HL-60 (cell line): ENCODE results near the gene CSNK2A2.

ENCODE experiments used
- DNase-seq, 2 experiments: peaks; one replicate each; pipeline ENCODE4 v3.0.0-alpha.2; 2010 to 2020; ENCODE audit warnings: low read depth in 1 of 2, low spot score in 1 of 2
- H3K27ac ChIP-seq: fragments of 250-450 bp; sonication (Bioruptor Pico); replicated peaks from 2 replicates; pipeline ENCODE4 v1.5.1; 2020; ENCODE audit warnings: mild to moderate bottlenecking, moderate library complexity
- H3K27me3 ChIP-seq: fragments of 250-450 bp; sonication (Bioruptor Pico); 2 replicates; pipeline ENCODE4 v1.5.1; 2021; ENCODE audit warnings: mild to moderate bottlenecking, moderate library complexity; ENCODE audit not compliant: insufficient read depth, poor library complexity, severe bottlenecking
- H3K4me3 ChIP-seq: replicated peaks from 2 replicates; pipeline ENCODE4 v1.5.1; 2011; ENCODE audit warnings: mild to moderate bottlenecking, control low read depth, low read length; ENCODE audit not compliant: insufficient read depth
- CTCF ChIP-seq: IDR thresholded peaks from one replicate; pipeline ENCODE4 v1.5.1; 2011; ENCODE audit warnings: low read length, control low read depth, inconsistent platforms; ENCODE audit not compliant: insufficient read depth
- GABPA ChIP-seq: IDR thresholded peaks from 2 replicates; pipeline ENCODE4 v1.6.1; 2012; ENCODE audit warnings: low read depth
- POLR2AphosphoS5 ChIP-seq: IDR thresholded peaks from 2 replicates; pipeline ENCODE4 v1.6.1; 2012; ENCODE audit warnings: low read depth
- SPI1 ChIP-seq: IDR thresholded peaks from 2 replicates; pipeline ENCODE4 v1.6.1; 2012; ENCODE audit warnings: low read depth, mild to moderate bottlenecking, borderline replicate concordance
- TF ChIP-seq, protein P1 (sequence below): IDR thresholded peaks from 2 replicates; pipeline ENCODE4 v1.6.1; 2012; ENCODE audit warnings: low read depth; ENCODE audit not compliant: insufficient replicate concordance

The CSNK2A2 gene

GRCh38 chr16:58219432-58219831 lies 21.5 kb upstream of the CSNK2A2 start:
- TF ChIP-seq CTCF (no peak), SPI1 (no peak), POLR2AphosphoS5 (no peak), GABPA (no peak)
- TF ChIP-seq, protein P1, sequence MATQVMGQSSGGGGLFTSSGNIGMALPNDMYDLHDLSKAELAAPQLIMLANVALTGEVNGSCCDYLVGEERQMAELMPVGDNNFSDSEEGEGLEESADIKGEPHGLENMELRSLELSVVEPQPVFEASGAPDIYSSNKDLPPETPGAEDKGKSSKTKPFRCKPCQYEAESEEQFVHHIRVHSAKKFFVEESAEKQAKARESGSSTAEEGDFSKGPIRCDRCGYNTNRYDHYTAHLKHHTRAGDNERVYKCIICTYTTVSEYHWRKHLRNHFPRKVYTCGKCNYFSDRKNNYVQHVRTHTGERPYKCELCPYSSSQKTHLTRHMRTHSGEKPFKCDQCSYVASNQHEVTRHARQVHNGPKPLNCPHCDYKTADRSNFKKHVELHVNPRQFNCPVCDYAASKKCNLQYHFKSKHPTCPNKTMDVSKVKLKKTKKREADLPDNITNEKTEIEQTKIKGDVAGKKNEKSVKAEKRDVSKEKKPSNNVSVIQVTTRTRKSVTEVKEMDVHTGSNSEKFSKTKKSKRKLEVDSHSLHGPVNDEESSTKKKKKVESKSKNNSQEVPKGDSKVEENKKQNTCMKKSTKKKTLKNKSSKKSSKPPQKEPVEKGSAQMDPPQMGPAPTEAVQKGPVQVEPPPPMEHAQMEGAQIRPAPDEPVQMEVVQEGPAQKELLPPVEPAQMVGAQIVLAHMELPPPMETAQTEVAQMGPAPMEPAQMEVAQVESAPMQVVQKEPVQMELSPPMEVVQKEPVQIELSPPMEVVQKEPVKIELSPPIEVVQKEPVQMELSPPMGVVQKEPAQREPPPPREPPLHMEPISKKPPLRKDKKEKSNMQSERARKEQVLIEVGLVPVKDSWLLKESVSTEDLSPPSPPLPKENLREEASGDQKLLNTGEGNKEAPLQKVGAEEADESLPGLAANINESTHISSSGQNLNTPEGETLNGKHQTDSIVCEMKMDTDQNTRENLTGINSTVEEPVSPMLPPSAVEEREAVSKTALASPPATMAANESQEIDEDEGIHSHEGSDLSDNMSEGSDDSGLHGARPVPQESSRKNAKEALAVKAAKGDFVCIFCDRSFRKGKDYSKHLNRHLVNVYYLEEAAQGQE, result no peak
- H3K4me3 ChIP-seq, result no peak overlapping the region
- H3K27me3 ChIP-seq, result no peaks in the 10 kb centered on the region
- no peak overlapping the region for H3K27ac ChIP-seq
- DNase-seq, result no peak

GRCh38 chr16:58218786-58219185 lies 20.9 kb upstream of the CSNK2A2 start:
- DNase-seq, result no peak
- Histone ChIP-seq H3K27ac (no peak overlapping the region), H3K4me3 (no peak overlapping the region), H3K27me3 (no peaks in the 10 kb centered on the region)
- no peak for TF ChIP-seq CTCF
- TF ChIP-seq, protein P1, result no peak
- no peak for TF ChIP-seq GABPA
- TF ChIP-seq SPI1, result no peak
- no peak for TF ChIP-seq POLR2AphosphoS5

- no peak for TF ChIP-seq SPI1
- TF ChIP-seq GABPA, result no peak
- no peak for TF ChIP-seq POLR2AphosphoS5
- TF ChIP-seq CTCF, result no peak
- TF ChIP-seq, protein P1, result no peak
- H3K27ac ChIP-seq, result no peak overlapping the region
- H3K4me3 ChIP-seq, result no peak overlapping the region
- DNase-seq, result no peak
- no peaks in the 10 kb centered on the region for H3K27me3 ChIP-seq
These were observed 19.5 kb upstream of the CSNK2A2 start for GRCh38 chr16:58217311-58217925.
